HG02642 (cell line): ENCODE measurements around the gene SEMA3A.

Experiments used
- ATAC-seq: cut with Tn5 transposase; IDR thresholded peaks from one replicate; pipeline ENCODE4 v1.9.1; 2021; ENCODE audit warnings: mild to moderate bottlenecking; ENCODE audit not compliant: unreplicated experiment, poor library complexity

SEMA3A gene

GRCh38 chr7:84199216-84199615 lies 4.6 kb upstream of the SEMA3A start:
- ATAC-seq: no peak

GRCh38 chr7:84196084-84196503 lies 1.5 kb upstream of the SEMA3A start:
- no peak for ATAC-seq

GRCh38 chr7:84195295-84196060 lies 889 bp upstream of the SEMA3A start:
- no peak for ATAC-seq

- ATAC-seq: no peak
Measured at GRCh38 chr7:84193747-84194146, 842 bp downstream of the SEMA3A start.

- ATAC-seq: no peak
Measured at GRCh38 chr7:84191842-84192241, 2.7 kb downstream of the SEMA3A start.

GRCh38 chr7:84191261-84191660 lies 3.3 kb downstream of the SEMA3A start:
- ATAC-seq: no peak

GRCh38 chr7:84190016-84190705 lies 4.4 kb downstream of the SEMA3A start:
- ATAC-seq: no peak

GRCh38 chr7:84188786-84189405 lies 5.7 kb downstream of the SEMA3A start:
- no peak for ATAC-seq

GRCh38 chr7:84187813-84188510 lies 6.6 kb downstream of the SEMA3A start:
- no peak for ATAC-seq

- ATAC-seq: no peak
Measured at GRCh38 chr7:84187087-84187805, 7.3 kb downstream of the SEMA3A start.

- ATAC-seq: no peak
Measured at GRCh38 chr7:84183741-84184140, 10.8 kb downstream of the SEMA3A start.

- ATAC-seq: no peak
Measured at GRCh38 chr7:84182301-84182700, 12.3 kb downstream of the SEMA3A start.

- no peak for ATAC-seq
Measured at GRCh38 chr7:84181628-84182027, 13.0 kb downstream of the SEMA3A start.

GRCh38 chr7:84177758-84178412 lies 16.7 kb downstream of the SEMA3A start:
- no peak for ATAC-seq

- no peak for ATAC-seq
Measured at GRCh38 chr7:84176716-84177115, 17.9 kb downstream of the SEMA3A start.

- ATAC-seq: no peak
Measured at GRCh38 chr7:84175461-84175860, 19.1 kb downstream of the SEMA3A start.

- no peak for ATAC-seq
Measured at GRCh38 chr7:84170646-84171045, 23.9 kb downstream of the SEMA3A start.

GRCh38 chr7:84162584-84162983 lies 32.0 kb downstream of the SEMA3A start:
- no peak for ATAC-seq

- ATAC-seq: no peak
Measured at GRCh38 chr7:84162125-84162524, 32.5 kb downstream of the SEMA3A start.

- no peak for ATAC-seq
Measured at GRCh38 chr7:84161398-84161797, 33.2 kb downstream of the SEMA3A start.
